HepG2 (cell line): ENCODE measurements around the gene CAPN9. TPM values are rescaled to one million over a fixed set of nuclear protein-coding genes. Genes with fewer than 3 reads are reported as not detected.

Experiments used
- AGO2 ChIP-seq: fragments of 200-400 bp; formaldehyde crosslinking; optimal IDR thresholded peaks from 2 replicates; pipeline ENCODE3; 2017; ENCODE audit warnings: mild to moderate bottlenecking, low read depth, low read length, moderate library complexity
- DMAP1 ChIP-seq: IDR thresholded peaks from 2 replicates; pipeline ENCODE4 v1.6.1; 2016
- FOXM1 ChIP-seq: sonication (generic); formaldehyde crosslinking; IDR thresholded peaks from 2 replicates; pipeline ENCODE4 v1.5.0; 2020; ENCODE audit warnings: missing genetic modification reagents
- GABPA ChIP-seq, 2 experiments: IDR thresholded peaks; 2 replicates each; pipeline ENCODE4 v1.6.1; 2011 to 2016; ENCODE audit warnings: low read depth in 2 of 2, low read length in 1 of 2, missing biosample characterization in 1 of 2, missing genetic modification characterization in 1 of 2
- HIVEP1 ChIP-seq: sonication (generic); formaldehyde crosslinking; IDR thresholded peaks from 2 replicates; pipeline ENCODE4 v1.4.0; 2020; ENCODE audit warnings: mild to moderate bottlenecking, missing genetic modification reagents
- KLF9 ChIP-seq: IDR thresholded peaks from 2 replicates; pipeline ENCODE4 v1.6.1; 2016; ENCODE audit warnings: low read depth
- MIER3 ChIP-seq: IDR thresholded peaks from 2 replicates; pipeline ENCODE4 v1.6.1; 2016; ENCODE audit warnings: missing compliant biosample characterization, borderline replicate concordance
- NCOA1 ChIP-seq: sonication (generic); formaldehyde crosslinking; IDR thresholded peaks from 2 replicates; pipeline ENCODE4 v1.9.0; 2021; ENCODE audit warnings: missing genetic modification reagents
- PPARG ChIP-seq: conservative IDR thresholded peaks from 2 replicates; pipeline ENCODE4 v1.6.1; 2016; ENCODE audit warnings: missing biosample characterization, missing genetic modification reagents
- RNF2 ChIP-seq: fragments of 450-650 bp; conservative IDR thresholded peaks from 2 replicates; pipeline ENCODE4 v1.6.1; 2016; ENCODE audit warnings: low read depth
- RXRA ChIP-seq: sonication (generic); formaldehyde crosslinking; IDR thresholded peaks from 2 replicates; pipeline ENCODE4 v1.5.1; 2020; ENCODE audit warnings: missing genetic modification reagents
- TCF7L2 ChIP-seq: IDR thresholded peaks from 2 replicates; pipeline ENCODE4 v1.6.1; 2011; ENCODE audit warnings: mild to moderate bottlenecking, low read depth, low read length, moderate library complexity
- ZMAT3 ChIP-seq: sonication (generic); formaldehyde crosslinking; conservative IDR thresholded peaks from 2 replicates; pipeline ENCODE4 v1.7.0; 2021; ENCODE audit warnings: missing genetic modification reagents
- ZNF460 ChIP-seq: sonication (generic); formaldehyde crosslinking; IDR thresholded peaks from 2 replicates; pipeline ENCODE4 v1.5.1; 2020; ENCODE audit warnings: missing genetic modification reagents, mild to moderate bottlenecking, borderline replicate concordance
- ZNF672 ChIP-seq: sonication (generic); formaldehyde crosslinking; IDR thresholded peaks from 2 replicates; pipeline ENCODE4 v1.8.1; 2022; ENCODE audit warnings: missing genetic modification reagents
- polyA plus RNA-seq, 8 experiments: library from polyadenylated mRNA; depleted of rRNA in 3 of 8; stranded (reverse) in 7 of 8; unstranded in 1 of 8; fragments of >200 nt; fragmentation: Illumina TruSeq in 4 of 8; extraction: Trizol in 4 of 8; gene quantifications; 2 replicates each; pipeline versions ENCODE4 v1.2.1 to v1.2.3, GENCODE V29; 2011 to 2016; ENCODE audit warnings: low read depth in 4 of 8, missing spikeins in 1 of 8, mixed read lengths in 1 of 8; ENCODE audit not compliant: insufficient read depth in 1 of 8
- total RNA-seq, 5 experiments: library from RNA; depleted of rRNA; stranded (reverse); fragments of >200 nt; fragmentation: Illumina TruSeq; extraction: Trizol; gene quantifications; 2 replicates each; pipeline ENCODE4 v1.2.3, GENCODE V29; 2016; ENCODE audit warnings: low read depth in 1 of 5
- TF ChIP-seq, protein P1 (sequence below): sonication (generic); formaldehyde crosslinking; IDR thresholded peaks from 2 replicates; pipeline ENCODE4 v1.4.0; 2020; ENCODE audit warnings: missing genetic modification reagents
- TF ChIP-seq, protein P2 (sequence below): sonication (generic); formaldehyde crosslinking; IDR thresholded peaks from 2 replicates; pipeline ENCODE4 v1.8.1; 2023; ENCODE audit warnings: mild to moderate bottlenecking, missing genetic modification reagents
- TF ChIP-seq, protein P3 (sequence below): IDR thresholded peaks from 2 replicates; pipeline ENCODE4 v1.6.1; 2012; ENCODE audit warnings: inconsistent platforms
- TF ChIP-seq, protein P4 (sequence below), 2 experiments: fragments of 450-650 bp in 1 of 2; sonication (generic) in 1 of 2; formaldehyde crosslinking; IDR thresholded peaks; 2 replicates each; pipeline versions ENCODE4 v1.5.0 to v1.8.0; 2020 to 2022; ENCODE audit warnings: mild to moderate bottlenecking in 1 of 2, missing genetic modification reagents in 1 of 2
- TF ChIP-seq, protein P5 (sequence below): sonication (generic); formaldehyde crosslinking; IDR thresholded peaks from 2 replicates; pipeline ENCODE4 v1.4.0; 2020; ENCODE audit warnings: missing genetic modification reagents
- TF ChIP-seq, protein P6 (sequence below): IDR thresholded peaks from 2 replicates; pipeline ENCODE4 v1.6.1; 2016; ENCODE audit warnings: mild to moderate bottlenecking

Gene CAPN9
- total and polyA plus RNA-seq, 2 of the 13 experiments (the other 11 are each of a cell fraction or from before 2014, with no cell fraction given): 0.04 to 0.31 TPM

DNA sequence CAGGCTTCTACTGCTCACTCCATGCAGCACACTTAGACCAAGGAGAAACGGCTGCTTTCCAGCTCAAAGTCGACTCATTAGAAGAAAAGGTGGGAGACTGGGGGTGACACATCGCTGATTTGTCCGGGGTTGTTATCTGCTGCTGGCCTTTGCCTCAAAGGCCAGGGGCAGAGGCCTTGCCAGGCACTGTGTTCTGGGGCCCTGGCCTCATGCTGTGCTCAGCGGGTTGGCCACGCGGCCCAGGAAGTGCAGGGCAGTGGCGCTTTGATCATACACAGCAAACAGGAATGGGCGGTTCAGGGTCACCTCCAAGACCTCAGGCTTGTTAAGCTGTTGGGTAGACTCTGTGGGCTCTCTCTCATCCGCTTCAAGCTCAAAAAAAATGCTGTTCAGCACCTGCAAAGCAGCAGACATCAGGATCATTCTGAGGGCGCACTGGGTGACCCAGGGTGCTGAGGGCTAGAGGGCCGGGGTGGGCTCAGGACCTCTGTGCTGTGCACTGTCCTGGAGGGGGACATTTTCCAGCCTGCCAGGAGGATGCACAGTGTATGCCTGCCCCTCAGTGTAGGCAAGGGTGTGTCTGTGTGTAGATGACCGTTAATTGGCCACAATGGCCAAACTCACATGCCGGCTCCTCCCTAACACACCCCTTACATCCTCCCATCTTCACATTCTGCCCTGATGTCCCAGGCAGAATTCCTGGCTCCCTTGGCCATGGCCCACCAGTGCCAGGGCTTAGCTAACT, 44.1 kb upstream of the CAPN9 start (continued):
- TF ChIP-seq HIVEP1 (CRISPR knock-in tag) (peak; percentile 85), DMAP1 (CRISPR knock-in tag) (peak; percentile 95), RNF2 (peak; percentile 90), ZMAT3 (CRISPR knock-in tag) (peak; percentile 99), TCF7L2 (peak; percentile 61; the same call in 1 of the 2 replicates), AGO2 (peak; percentile 71), ZNF460 (CRISPR knock-in tag) (no peak; the same call in 1 of the 2 replicates), GABPA (IDR thresholded peaks at IDR 0.05; ENCODE audit: low read depth, low read length) (no peak), GABPA (CRISPR knock-in tag; IDR thresholded peaks at IDR 0.05; ENCODE audit: low read depth) (peak; percentile 79), MIER3 (CRISPR knock-in tag) (peak; percentile 93; the same call in 1 of the 2 replicates), PPARG (peak; percentile 94), FOXM1 (CRISPR knock-in tag) (peak; percentile 82; the same call in 1 of the 2 replicates), KLF9 (CRISPR knock-in tag) (no peak), ZNF672 (CRISPR knock-in tag) (no peak), NCOA1 (CRISPR knock-in tag) (no peak; the same call in 1 of the 2 replicates), RXRA (CRISPR knock-in tag) (peak; percentile 99)
- TF ChIP-seq, protein P1, sequence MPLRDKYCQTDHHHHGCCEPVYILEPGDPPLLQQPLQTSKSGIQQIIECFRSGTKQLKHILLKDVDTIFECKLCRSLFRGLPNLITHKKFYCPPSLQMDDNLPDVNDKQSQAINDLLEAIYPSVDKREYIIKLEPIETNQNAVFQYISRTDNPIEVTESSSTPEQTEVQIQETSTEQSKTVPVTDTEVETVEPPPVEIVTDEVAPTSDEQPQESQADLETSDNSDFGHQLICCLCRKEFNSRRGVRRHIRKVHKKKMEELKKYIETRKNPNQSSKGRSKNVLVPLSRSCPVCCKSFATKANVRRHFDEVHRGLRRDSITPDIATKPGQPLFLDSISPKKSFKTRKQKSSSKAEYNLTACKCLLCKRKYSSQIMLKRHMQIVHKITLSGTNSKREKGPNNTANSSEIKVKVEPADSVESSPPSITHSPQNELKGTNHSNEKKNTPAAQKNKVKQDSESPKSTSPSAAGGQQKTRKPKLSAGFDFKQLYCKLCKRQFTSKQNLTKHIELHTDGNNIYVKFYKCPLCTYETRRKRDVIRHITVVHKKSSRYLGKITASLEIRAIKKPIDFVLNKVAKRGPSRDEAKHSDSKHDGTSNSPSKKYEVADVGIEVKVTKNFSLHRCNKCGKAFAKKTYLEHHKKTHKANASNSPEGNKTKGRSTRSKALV (CRISPR knock-in tag): no peak
- TF ChIP-seq, protein P2, sequence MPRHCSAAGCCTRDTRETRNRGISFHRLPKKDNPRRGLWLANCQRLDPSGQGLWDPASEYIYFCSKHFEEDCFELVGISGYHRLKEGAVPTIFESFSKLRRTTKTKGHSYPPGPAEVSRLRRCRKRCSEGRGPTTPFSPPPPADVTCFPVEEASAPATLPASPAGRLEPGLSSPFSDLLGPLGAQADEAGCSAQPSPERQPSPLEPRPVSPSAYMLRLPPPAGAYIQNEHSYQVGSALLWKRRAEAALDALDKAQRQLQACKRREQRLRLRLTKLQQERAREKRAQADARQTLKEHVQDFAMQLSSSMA (CRISPR knock-in tag): no peak
- TF ChIP-seq, protein P3, sequence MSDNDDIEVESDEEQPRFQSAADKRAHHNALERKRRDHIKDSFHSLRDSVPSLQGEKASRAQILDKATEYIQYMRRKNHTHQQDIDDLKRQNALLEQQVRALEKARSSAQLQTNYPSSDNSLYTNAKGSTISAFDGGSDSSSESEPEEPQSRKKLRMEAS: no peak
- TF ChIP-seq, protein P4, sequence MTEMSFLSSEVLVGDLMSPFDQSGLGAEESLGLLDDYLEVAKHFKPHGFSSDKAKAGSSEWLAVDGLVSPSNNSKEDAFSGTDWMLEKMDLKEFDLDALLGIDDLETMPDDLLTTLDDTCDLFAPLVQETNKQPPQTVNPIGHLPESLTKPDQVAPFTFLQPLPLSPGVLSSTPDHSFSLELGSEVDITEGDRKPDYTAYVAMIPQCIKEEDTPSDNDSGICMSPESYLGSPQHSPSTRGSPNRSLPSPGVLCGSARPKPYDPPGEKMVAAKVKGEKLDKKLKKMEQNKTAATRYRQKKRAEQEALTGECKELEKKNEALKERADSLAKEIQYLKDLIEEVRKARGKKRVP (CRISPR knock-in tag; IDR thresholded peaks at IDR 0.05): peak in 1 of 2 experiments; percentile 76; a peak in 2 of 4 replicates
- TF ChIP-seq, protein P5, sequence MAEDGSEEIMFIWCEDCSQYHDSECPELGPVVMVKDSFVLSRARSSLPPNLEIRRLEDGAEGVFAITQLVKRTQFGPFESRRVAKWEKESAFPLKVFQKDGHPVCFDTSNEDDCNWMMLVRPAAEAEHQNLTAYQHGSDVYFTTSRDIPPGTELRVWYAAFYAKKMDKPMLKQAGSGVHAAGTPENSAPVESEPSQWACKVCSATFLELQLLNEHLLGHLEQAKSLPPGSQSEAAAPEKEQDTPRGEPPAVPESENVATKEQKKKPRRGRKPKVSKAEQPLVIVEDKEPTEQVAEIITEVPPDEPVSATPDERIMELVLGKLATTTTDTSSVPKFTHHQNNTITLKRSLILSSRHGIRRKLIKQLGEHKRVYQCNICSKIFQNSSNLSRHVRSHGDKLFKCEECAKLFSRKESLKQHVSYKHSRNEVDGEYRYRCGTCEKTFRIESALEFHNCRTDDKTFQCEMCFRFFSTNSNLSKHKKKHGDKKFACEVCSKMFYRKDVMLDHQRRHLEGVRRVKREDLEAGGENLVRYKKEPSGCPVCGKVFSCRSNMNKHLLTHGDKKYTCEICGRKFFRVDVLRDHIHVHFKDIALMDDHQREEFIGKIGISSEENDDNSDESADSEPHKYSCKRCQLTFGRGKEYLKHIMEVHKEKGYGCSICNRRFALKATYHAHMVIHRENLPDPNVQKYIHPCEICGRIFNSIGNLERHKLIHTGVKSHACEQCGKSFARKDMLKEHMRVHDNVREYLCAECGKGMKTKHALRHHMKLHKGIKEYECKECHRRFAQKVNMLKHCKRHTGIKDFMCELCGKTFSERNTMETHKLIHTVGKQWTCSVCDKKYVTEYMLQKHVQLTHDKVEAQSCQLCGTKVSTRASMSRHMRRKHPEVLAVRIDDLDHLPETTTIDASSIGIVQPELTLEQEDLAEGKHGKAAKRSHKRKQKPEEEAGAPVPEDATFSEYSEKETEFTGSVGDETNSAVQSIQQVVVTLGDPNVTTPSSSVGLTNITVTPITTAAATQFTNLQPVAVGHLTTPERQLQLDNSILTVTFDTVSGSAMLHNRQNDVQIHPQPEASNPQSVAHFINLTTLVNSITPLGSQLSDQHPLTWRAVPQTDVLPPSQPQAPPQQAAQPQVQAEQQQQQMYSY (CRISPR knock-in tag): 0 out of 2 replicates have a peak, but pooled peaks have one; percentile 71
- TF ChIP-seq, protein P6, sequence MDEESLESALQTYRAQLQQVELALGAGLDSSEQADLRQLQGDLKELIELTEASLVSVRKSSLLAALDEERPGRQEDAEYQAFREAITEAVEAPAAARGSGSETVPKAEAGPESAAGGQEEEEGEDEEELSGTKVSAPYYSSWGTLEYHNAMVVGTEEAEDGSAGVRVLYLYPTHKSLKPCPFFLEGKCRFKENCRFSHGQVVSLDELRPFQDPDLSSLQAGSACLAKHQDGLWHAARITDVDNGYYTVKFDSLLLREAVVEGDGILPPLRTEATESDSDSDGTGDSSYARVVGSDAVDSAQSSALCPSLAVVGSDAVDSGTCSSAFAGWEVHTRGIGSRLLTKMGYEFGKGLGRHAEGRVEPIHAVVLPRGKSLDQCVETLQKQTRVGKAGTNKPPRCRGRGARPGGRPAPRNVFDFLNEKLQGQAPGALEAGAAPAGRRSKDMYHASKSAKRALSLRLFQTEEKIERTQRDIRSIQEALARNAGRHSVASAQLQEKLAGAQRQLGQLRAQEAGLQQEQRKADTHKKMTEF: peak; percentile 98
